ENCODE results near the gene GSG1.

The GSG1 gene

GRCh38 chr12:13080266-13080665 lies 23.2 kb downstream of the GSG1 start:
- no peak overlapping the region for H3K27ac ChIP-seq
- TF ChIP-seq, protein P1, sequence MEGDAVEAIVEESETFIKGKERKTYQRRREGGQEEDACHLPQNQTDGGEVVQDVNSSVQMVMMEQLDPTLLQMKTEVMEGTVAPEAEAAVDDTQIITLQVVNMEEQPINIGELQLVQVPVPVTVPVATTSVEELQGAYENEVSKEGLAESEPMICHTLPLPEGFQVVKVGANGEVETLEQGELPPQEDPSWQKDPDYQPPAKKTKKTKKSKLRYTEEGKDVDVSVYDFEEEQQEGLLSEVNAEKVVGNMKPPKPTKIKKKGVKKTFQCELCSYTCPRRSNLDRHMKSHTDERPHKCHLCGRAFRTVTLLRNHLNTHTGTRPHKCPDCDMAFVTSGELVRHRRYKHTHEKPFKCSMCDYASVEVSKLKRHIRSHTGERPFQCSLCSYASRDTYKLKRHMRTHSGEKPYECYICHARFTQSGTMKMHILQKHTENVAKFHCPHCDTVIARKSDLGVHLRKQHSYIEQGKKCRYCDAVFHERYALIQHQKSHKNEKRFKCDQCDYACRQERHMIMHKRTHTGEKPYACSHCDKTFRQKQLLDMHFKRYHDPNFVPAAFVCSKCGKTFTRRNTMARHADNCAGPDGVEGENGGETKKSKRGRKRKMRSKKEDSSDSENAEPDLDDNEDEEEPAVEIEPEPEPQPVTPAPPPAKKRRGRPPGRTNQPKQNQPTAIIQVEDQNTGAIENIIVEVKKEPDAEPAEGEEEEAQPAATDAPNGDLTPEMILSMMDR (IDR thresholded peaks at IDR 0.05): no peak
- TF ChIP-seq ZFX (IDR thresholded peaks at IDR 0.05; ENCODE audit: borderline replicate concordance): no peak

DNA sequence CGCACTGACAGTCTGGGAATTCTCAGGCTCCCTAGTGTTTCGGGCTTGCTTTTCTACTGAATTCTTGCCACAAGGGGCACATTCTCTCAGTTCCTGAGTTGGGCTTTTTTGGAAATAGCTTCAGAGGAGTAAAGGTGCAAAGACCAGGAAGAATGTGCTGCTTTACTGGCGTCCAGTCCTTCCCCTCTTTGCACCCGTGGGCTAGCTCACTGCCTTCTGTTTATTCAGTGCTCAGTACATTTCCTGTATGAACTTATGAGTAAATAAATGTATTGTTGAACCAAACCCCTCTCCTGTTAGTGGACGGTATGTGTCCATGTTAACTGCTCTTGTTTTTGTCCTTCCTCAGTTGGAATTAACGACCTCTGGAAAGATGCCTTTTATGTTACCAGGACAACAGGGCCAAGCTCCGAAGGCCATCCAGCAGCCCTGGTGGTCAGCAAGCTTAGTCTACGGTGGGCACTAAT lies 24.0 kb downstream of the GSG1 start:
- TF ChIP-seq, protein P1 (IDR thresholded peaks at IDR 0.05): no peak
- TF ChIP-seq ZFX (IDR thresholded peaks at IDR 0.05; ENCODE audit: borderline replicate concordance): no peak
- no peak overlapping the region for H3K27ac ChIP-seq

DNA sequence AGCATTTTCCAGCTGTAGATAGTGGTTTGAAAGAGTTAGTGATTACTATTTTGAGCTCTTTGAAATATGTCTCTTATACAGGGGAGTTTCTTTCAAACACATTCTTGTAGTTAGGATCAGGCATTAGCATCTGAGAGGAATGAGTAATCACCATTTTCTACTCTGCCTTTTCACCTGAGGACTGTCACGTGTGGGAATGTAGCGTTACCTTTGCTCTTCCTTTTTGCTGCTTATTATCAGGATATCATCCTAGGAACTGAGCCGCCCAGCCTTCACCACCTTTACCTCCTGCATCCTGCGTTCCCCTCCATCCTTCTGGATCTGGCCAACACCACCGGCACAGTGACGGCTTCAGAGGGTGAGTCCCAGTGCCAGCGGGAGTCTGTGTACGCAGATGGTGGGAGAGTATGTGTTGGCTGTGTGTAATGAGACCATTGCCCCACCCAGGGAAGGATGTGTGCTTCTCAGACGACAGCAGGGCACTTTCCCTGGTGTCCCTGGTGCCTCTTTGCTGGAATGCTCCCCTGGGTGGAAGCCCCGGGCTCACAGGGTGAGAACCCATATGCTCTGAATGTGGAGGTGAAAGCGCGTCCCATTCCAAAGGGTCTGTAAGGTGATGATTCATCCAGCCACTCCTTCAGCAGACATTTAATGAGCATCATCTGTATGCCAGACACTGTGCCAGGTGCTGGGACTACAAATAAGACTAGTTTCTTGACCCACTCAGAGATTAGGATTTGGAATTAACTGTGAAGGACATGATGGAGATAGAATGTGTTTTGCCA lies 27.5 kb downstream of the GSG1 start:
- TF ChIP-seq, protein P1 (IDR thresholded peaks at IDR 0.05): no peak
- H3K27ac ChIP-seq: no peak overlapping the region

GRCh38 chr12:13075118-13075480 lies 28.4 kb downstream of the GSG1 start:
- TF ChIP-seq ZFX (IDR thresholded peaks at IDR 0.05; ENCODE audit: borderline replicate concordance): no peak
- TF ChIP-seq, protein P1 (IDR thresholded peaks at IDR 0.05): no peak
- H3K27ac ChIP-seq: no peak overlapping the region

DNA sequence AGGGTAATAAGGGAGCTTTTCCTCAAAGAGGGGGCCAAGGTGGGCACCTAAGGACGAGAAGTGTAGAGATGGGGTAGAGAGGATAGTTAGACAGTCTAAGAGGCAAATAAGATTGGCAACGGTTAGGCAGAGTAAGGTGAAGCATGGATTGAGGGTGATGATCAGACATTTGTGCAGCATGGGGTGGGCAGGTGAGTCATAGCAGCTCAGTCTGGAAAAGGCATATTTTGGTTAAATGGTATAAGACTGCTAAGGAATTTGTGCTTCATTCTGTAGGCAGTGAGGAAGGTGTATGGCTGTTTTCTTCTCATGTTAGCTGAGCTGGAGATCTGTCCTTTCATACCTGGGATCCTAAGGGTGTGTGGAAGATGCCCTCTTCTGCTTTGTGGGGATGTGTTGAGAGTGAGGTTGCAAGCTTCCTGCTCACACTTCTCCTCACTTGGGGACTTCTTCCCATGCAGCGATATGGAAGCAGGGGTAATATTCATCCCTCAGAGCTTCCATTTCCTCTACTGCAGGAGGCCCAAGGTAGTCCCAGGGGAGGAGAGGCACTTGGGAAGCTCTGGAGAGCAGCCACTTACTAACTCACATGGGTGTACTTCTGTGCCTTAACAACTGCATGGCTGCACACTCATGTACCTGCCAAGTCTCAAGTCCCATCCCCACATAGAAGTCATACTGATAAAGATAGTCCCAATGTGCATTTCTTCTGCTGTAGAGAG lies 28.9 kb downstream of the GSG1 start:
- no peak for TF ChIP-seq ZFX (IDR thresholded peaks at IDR 0.05; ENCODE audit: borderline replicate concordance)
- TF ChIP-seq, protein P1 (IDR thresholded peaks at IDR 0.05): no peak
- H3K27ac ChIP-seq: no peak overlapping the region

DNA sequence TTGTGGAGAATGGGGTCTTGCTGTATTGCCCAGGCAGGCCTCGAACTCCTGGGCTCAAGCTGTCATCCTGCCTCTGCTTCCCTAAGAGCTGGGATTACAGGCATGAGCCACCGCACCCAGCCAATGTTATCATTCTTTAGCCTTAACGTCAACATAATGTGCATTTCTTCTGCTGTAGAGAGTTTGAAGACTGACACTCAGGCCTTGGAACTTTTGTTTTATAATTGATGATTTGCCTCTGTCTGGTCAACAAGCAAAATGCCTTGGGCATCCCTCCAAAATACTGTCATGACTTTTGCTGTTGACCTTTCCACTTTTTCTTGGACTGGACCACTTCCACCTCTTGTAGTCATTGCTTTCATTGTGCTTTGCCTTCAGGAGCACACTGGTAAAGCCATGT lies 30.3 kb downstream of the GSG1 start:
- no peak for TF ChIP-seq ZFX (IDR thresholded peaks at IDR 0.05; ENCODE audit: borderline replicate concordance)
- TF ChIP-seq, protein P1 (IDR thresholded peaks at IDR 0.05): no peak
- no peak overlapping the region for H3K27ac ChIP-seq

All from 22Rv1 (cell line).